Natural killer cell (primary cell): ENCODE data around the gene AKAP17A. TPM values are rescaled to one million over a fixed set of nuclear protein-coding genes. Genes with fewer than 3 reads are reported as not detected.

Experiments used
- ATAC-seq, 3 donors: fragments of 150-1000 bp in 2 of 3; fragments of 200-7000 bp in 1 of 3; cut with Tn5 transposase; 1 replicate in 1 of 3; 2 replicates in 2 of 3; pipeline ENCODE4 v1.10.0; 2021; ENCODE audit warnings: mild to moderate bottlenecking in 2 of 3, moderate library complexity in 2 of 3
- DNase-seq, 2 donors: peaks; one replicate each; pipeline versions ENCODE4 v3.0.0 to v3.0.0-alpha.2; 2013 to 2021; ENCODE audit warnings: mixed read lengths in 1 of 2
- H3K27ac ChIP-seq: one replicate; pipeline ENCODE4 v1.5.1; 2013; ENCODE audit warnings: mild to moderate bottlenecking, low read length
- H3K27me3 ChIP-seq: one replicate; pipeline ENCODE4 v1.6.1; 2013; ENCODE audit warnings: low read length; ENCODE audit not compliant: control insufficient read depth, insufficient read depth
- H3K36me3 ChIP-seq: one replicate; pipeline ENCODE4 v1.6.1; 2013; ENCODE audit warnings: low read length; ENCODE audit not compliant: control insufficient read depth, insufficient read depth
- H3K4me1 ChIP-seq: one replicate; pipeline ENCODE4 v1.6.1; 2013; ENCODE audit warnings: low read length; ENCODE audit not compliant: control insufficient read depth, insufficient read depth
- H3K4me3 ChIP-seq: one replicate; pipeline ENCODE4 v1.5.1; 2013; ENCODE audit warnings: low read length
- H3K9me3 ChIP-seq: one replicate; pipeline ENCODE4 v1.6.1; 2013; ENCODE audit warnings: low read length; ENCODE audit not compliant: control insufficient read depth, insufficient read depth
- H3K27ac Mint-ChIP-seq, 2 donors: one replicate each; pipeline ENCODE4 v1.8.0; 2022; ENCODE audit warnings: mild to moderate bottlenecking in 2 of 2, mixed read lengths in 2 of 2, moderate library complexity in 1 of 2
- H3K27me3 Mint-ChIP-seq, 2 donors: one replicate each; pipeline ENCODE4 v1.8.0; 2022; ENCODE audit warnings: low read depth in 2 of 2, mixed read lengths in 2 of 2
- H3K36me3 Mint-ChIP-seq: one replicate; pipeline ENCODE4 v1.8.0; 2022; ENCODE audit warnings: mixed read lengths
- H3K4me1 Mint-ChIP-seq, 2 donors: one replicate each; pipeline ENCODE4 v1.8.0; 2022; ENCODE audit warnings: mixed read lengths in 2 of 2
- H3K4me3 Mint-ChIP-seq: one replicate; pipeline ENCODE4 v1.8.0; 2022; ENCODE audit warnings: mild to moderate bottlenecking, moderate library complexity, mixed read lengths
- H3K9me3 Mint-ChIP-seq, 2 donors: one replicate each; pipeline ENCODE4 v1.8.0; 2022; ENCODE audit warnings: mixed read lengths in 2 of 2
- WGBS: methylation state at CpG from one replicate; pipeline ENCODE4 v1.1.7; 2013; ENCODE audit warnings: missing lambda C conversion rate; ENCODE audit not compliant: insufficient coverage; 5-methylcytosine and 5-hydroxymethylcytosine counted together
- intact Hi-C: fragments of 100-400 bp; cut with micrococcal nuclease; formaldehyde crosslinking; loops from one replicate; pipeline ENCODE4 v1.14.2; 2022
- total RNA-seq, 4 donors: library from RNA; stranded (reverse); fragments of 120-200 nt in 1 of 4; gene quantifications; one replicate each; pipeline versions ENCODE4 v1.2.3 to v1.2.4, GENCODE V29; 2013 to 2022
- TF ChIP-seq, protein P1 (sequence below): fragments of 200-600 bp; IDR thresholded peaks from one replicate; pipeline ENCODE4 v1.8.0; 2022; ENCODE audit warnings: antibody characterized with exemption

Gene AKAP17A
- total RNA-seq, 3 donors from 2014 or later (not counting 1 experiment from before 2014, with no cell fraction given), result 120 to 141 (median 121) TPM

DNA sequence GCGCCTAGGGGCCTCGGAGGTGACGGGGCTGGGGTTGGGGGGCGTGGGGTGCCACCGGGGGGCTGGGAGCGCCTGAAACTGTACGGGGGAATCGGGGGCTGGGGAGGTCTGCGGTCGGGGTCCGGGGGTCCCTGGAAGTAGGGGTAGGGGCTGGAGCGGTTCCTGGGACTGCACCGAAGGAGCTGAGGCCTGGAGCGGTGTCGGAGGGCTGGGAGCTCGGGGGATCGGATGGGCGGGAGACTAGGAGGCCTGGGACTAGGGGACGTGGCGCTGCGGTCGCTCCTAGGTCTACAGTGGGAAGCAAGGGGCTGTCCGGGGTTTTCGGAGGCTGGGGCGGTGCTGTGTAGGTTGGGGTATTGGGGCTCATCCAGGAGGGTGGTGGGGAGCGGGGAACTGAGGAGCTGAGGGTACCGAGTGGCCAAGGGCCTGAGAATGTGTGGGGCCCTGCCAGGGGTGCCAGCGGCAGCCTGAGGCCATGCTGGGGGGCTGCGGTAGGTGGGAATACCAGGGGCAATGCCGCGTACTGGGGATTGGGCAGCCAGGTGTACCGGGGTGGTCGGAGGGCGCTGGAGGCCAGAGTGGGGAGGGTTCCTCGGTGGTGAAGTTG, 562 bp downstream of the AKAP17A start:
- Mint-ChIP-seq H3K9me3 (no peaks in the 10 kb centered on the region), H3K27ac (peak overlapping the region; percentile 87 to 93), H3K36me3 (no peaks in the 10 kb centered on the region), H3K4me1 (peaks cover 20 to 36% of the 10 kb centered on the region in 2 donors), H3K4me3 (peak overlapping the region; percentile 92), H3K27me3 (no peaks in the 10 kb centered on the region)
- TF ChIP-seq, protein P1, sequence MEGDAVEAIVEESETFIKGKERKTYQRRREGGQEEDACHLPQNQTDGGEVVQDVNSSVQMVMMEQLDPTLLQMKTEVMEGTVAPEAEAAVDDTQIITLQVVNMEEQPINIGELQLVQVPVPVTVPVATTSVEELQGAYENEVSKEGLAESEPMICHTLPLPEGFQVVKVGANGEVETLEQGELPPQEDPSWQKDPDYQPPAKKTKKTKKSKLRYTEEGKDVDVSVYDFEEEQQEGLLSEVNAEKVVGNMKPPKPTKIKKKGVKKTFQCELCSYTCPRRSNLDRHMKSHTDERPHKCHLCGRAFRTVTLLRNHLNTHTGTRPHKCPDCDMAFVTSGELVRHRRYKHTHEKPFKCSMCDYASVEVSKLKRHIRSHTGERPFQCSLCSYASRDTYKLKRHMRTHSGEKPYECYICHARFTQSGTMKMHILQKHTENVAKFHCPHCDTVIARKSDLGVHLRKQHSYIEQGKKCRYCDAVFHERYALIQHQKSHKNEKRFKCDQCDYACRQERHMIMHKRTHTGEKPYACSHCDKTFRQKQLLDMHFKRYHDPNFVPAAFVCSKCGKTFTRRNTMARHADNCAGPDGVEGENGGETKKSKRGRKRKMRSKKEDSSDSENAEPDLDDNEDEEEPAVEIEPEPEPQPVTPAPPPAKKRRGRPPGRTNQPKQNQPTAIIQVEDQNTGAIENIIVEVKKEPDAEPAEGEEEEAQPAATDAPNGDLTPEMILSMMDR, result no peak
- Histone ChIP-seq H3K27ac (peak overlapping the region; percentile 85), H3K36me3 (peaks cover 32% of the 10 kb centered on the region), H3K9me3 (no peaks in the 10 kb centered on the region), H3K4me3 (peak overlapping the region; percentile 91), H3K27me3 (no peaks in the 10 kb centered on the region), H3K4me1 (peaks cover 29% of the 10 kb centered on the region)
- WGBS, result under 1% methylated on average over 35 of the region's 35 CpGs
- ATAC-seq (peak; percentile 1 to 8 (median 7)), DNase-seq (peak; percentile 34 to 44)
- intact Hi-C loops, result loop anchor here (2.0 to 10.0 kb wide), 4 partner anchors 65 to 1103 kb away; partner anchors contain the start of genes ASMTL, CD99 and SLC25A6

GRCh38 chrX:1592470-1593142, 1.2 kb downstream of the AKAP17A start:
- no peaks in the 10 kb centered on the region for H3K27me3 ChIP-seq
- peak in 2 of 3 donors; percentile 14 to 22 for ATAC-seq
- no peaks in the 10 kb centered on the region for H3K27me3 Mint-ChIP-seq
- H3K9me3 Mint-ChIP-seq, result no peaks in the 10 kb centered on the region
- H3K4me1 ChIP-seq, result peaks cover 27% of the 10 kb centered on the region
- no peaks in the 10 kb centered on the region for H3K36me3 Mint-ChIP-seq
- peak overlapping the region; percentile 87 to 93 for H3K27ac Mint-ChIP-seq
- intact Hi-C loops, result loop anchor here (2.0 to 10.0 kb wide), 4 partner anchors 65 to 1102 kb away; partner anchors contain the start of genes ASMTL, CD99 and SLC25A6
- H3K4me1 Mint-ChIP-seq, result peaks cover 24 to 43% of the 10 kb centered on the region in 2 donors
- under 1% methylated on average over 27 of the region's 28 CpGs for WGBS
- H3K27ac ChIP-seq, result peak overlapping the region; percentile 85
- TF ChIP-seq, protein P1, result no peak
- H3K9me3 ChIP-seq, result no peaks in the 10 kb centered on the region
- DNase-seq, result peak; percentile 32 to 36
- peaks cover 38% of the 10 kb centered on the region for H3K36me3 ChIP-seq
- peak overlapping the region; percentile 91 for H3K4me3 ChIP-seq
- peak overlapping the region; percentile 92 for H3K4me3 Mint-ChIP-seq

GRCh38 chrX:1593286-1594271, 2.2 kb downstream of the AKAP17A start:
- H3K36me3 Mint-ChIP-seq, result no peaks in the 10 kb centered on the region
- 92% methylated on average over 60 of the region's 60 CpGs for WGBS
- TF ChIP-seq, protein P1, result no peak
- no peak for ATAC-seq
- peak in 1 of 2 donors; percentile 13 for DNase-seq
- Histone ChIP-seq H3K27ac (no peak overlapping the region), H3K27me3 (no peaks in the 10 kb centered on the region), H3K4me1 (peaks cover 34% of the 10 kb centered on the region), H3K9me3 (no peaks in the 10 kb centered on the region), H3K4me3 (peak overlapping the region; percentile 91), H3K36me3 (peaks cover 47% of the 10 kb centered on the region)
- peak overlapping the region; percentile 92 for H3K4me3 Mint-ChIP-seq
- no peaks in the 10 kb centered on the region for H3K27me3 Mint-ChIP-seq
- H3K27ac Mint-ChIP-seq, result peak overlapping the region; percentile 87 to 93
- peaks cover 30 to 52% of the 10 kb centered on the region in 2 donors for H3K4me1 Mint-ChIP-seq
- intact Hi-C loops, result loop anchor here (2.0 to 10.0 kb wide), 4 partner anchors 64 to 1101 kb away; partner anchors contain the start of genes ASMTL, CD99 and SLC25A6
- no peaks in the 10 kb centered on the region for H3K9me3 Mint-ChIP-seq
